Muscle layer of colon (tissue), 2 donors: ENCODE data around the gene OR2H2.
A peak's percentile ranks its signal among the peaks of the same experiment; 100 is the strongest.

Experiments used
- H3K27ac ChIP-seq: one replicate; pipeline ENCODE4 v1.7.0; 2013; ENCODE audit warnings: low read depth, mild to moderate bottlenecking, low read length, moderate library complexity
- H3K27me3 ChIP-seq, 2 donors: one replicate each; pipeline ENCODE4 v1.7.0; 2013; ENCODE audit warnings: low read length in 2 of 2, mild to moderate bottlenecking in 2 of 2; ENCODE audit not compliant: insufficient read depth in 2 of 2, control insufficient read depth in 1 of 2
- H3K36me3 ChIP-seq: one replicate; pipeline ENCODE4 v1.7.0; 2013; ENCODE audit warnings: mild to moderate bottlenecking, low read length; ENCODE audit not compliant: insufficient read depth
- H3K4me1 ChIP-seq: one replicate; pipeline ENCODE4 v1.7.0; 2013; ENCODE audit warnings: mild to moderate bottlenecking, low read length; ENCODE audit not compliant: insufficient read depth
- H3K4me3 ChIP-seq, 2 donors: one replicate each; pipeline ENCODE4 v1.7.0; 2013; ENCODE audit warnings: low read length in 2 of 2, low read depth in 1 of 2, mild to moderate bottlenecking in 1 of 2, moderate library complexity in 1 of 2
- H3K9ac ChIP-seq: one replicate; pipeline ENCODE4 v1.7.0; 2013; ENCODE audit warnings: low read length
- H3K9me3 ChIP-seq: one replicate; pipeline ENCODE4 v1.7.0; 2013; ENCODE audit warnings: mild to moderate bottlenecking, low read length
- donor health status: abdominal sarcoma.
- donor health status: Adenocarcinoma of cecum.

Gene OR2H2

DNA sequence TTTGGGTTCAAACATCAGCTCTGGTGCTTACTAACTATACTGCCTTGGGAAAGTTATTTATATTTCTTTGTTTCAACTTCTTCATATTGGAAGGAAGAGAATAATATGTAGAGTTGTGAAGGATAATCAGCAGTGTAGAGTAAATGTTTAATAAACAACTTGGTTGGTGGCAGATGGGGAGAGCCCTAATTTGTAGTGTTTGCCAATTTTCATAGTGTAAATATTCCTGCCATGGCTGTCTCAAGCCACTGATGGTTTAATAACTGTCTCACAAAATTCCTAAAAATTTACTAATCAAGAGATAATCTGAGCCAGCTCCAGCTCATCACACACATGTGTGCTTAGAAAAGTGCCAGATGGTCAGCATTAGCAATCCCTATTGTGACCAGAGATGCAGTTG, at the start of gene OR2H2:
TSS of gene OR2H2 (plus strand) at position 301 of the 400 bp plus-strand sequence. CDS start 2,824 bp downstream, outside the sequence.
- no peaks in the 10 kb centered on the region for H3K9me3 ChIP-seq
- H3K27me3 ChIP-seq: no peaks in the 10 kb centered on the region
- H3K36me3 ChIP-seq: no peaks in the 10 kb centered on the region
- H3K9ac ChIP-seq: no peak within 1 kb of the TSS
- no peak within 1 kb of the TSS for H3K27ac ChIP-seq
- no peak within 1 kb of the TSS for H3K4me3 ChIP-seq
- no peaks in the 10 kb centered on the region for H3K4me1 ChIP-seq

DNA sequence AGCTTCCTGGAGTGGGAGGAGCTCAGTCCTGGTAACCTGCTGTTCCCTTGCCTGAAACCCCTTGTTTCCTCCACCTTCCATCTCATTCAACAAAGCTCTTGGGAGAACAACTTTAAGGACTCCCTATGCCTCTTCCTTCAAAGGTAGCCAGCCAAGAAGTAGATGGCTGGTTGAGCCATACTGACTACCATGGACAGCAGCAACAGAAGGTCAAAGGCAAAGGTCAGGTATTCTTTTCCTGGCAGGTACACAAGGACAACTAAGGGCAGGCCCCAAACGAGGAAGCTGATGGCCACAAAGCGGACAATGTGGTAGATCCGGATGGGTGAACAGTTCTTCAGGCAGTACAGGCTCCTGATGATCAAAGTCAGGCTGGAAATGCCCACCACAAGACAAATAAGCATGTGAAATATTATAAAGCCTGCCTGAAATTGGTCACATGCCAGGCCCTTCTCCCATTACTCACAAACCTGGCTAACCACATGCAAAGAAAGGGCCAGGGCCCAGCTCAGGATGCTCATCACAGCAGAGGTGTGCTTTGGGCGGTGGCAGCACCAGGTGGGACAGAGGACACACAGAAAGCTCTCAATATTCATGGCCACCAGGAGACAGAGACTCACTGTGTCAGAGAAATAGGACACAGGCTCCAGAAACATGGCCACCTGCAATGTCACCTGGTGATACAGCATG, 47.1 kb upstream of the OR2H2 start:
- H3K36me3 ChIP-seq: no peaks in the 10 kb centered on the region
- H3K9me3 ChIP-seq: no peaks in the 10 kb centered on the region
- H3K9ac ChIP-seq: no peak overlapping the region
- no peaks in the 10 kb centered on the region for H3K4me1 ChIP-seq
- no peaks in the 10 kb centered on the region for H3K27me3 ChIP-seq
- H3K4me3 ChIP-seq: no peak overlapping the region
- H3K27ac ChIP-seq: no peak overlapping the region

DNA sequence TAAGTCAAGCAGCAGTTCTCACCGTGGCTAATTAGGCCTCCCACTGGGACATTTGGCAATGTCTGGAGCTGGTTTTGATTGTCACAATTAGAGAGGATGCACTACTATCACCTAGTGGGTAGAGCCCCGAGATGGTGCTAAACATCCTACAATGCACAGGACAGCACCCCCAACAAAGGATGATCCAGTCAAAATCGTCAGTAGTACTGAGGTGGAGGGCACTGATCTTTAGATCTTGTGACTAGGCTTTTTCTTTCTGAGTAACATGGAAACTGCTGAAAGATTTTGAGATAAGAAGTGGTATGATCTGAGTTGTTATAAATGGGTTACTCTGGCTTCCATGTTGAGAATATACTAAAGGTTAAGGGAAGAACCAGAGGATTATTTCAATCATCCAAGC, 37.3 kb upstream of the OR2H2 start:
- H3K27me3 ChIP-seq: no peaks in the 10 kb centered on the region
- no peaks in the 10 kb centered on the region for H3K4me1 ChIP-seq
- H3K27ac ChIP-seq: no peak overlapping the region
- no peak overlapping the region for H3K4me3 ChIP-seq
- H3K9ac ChIP-seq: no peak overlapping the region
- no peaks in the 10 kb centered on the region for H3K36me3 ChIP-seq
- H3K9me3 ChIP-seq: no peaks in the 10 kb centered on the region

DNA sequence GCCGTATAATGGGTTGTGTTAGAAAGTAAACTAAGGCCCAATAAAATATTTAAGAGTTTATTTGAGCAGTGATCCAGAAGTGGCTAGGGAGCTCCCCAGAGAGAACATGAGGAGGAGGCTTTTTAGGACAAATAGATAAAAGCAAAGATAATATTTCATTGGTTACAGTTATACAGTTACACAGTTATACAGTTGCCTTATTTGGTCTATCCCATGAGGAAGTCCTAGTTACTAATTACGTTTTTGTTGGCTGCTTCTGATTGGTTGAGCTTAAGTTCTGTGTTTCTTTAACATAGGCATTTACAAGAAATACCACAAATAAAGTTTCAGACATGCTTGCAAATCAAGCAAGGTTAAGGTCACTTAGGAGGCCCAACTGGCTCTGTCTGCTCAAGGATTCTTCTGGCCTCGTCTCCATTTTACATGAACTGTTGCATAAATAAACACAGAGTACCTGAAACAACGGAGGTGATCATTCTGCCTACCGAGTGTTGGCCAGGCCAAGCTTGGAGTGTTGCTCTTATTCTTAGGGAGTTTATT, 32.3 kb upstream of the OR2H2 start:
- H3K9me3 ChIP-seq: no peaks in the 10 kb centered on the region
- no peak overlapping the region for H3K9ac ChIP-seq
- peak overlapping the region; percentile 16 to 51 for H3K4me3 ChIP-seq
- peaks cover 15 to 16% of the 10 kb centered on the region in 2 donors for H3K27me3 ChIP-seq
- H3K4me1 ChIP-seq: no peaks in the 10 kb centered on the region
- no peak overlapping the region for H3K27ac ChIP-seq
- H3K36me3 ChIP-seq: no peaks in the 10 kb centered on the region

DNA sequence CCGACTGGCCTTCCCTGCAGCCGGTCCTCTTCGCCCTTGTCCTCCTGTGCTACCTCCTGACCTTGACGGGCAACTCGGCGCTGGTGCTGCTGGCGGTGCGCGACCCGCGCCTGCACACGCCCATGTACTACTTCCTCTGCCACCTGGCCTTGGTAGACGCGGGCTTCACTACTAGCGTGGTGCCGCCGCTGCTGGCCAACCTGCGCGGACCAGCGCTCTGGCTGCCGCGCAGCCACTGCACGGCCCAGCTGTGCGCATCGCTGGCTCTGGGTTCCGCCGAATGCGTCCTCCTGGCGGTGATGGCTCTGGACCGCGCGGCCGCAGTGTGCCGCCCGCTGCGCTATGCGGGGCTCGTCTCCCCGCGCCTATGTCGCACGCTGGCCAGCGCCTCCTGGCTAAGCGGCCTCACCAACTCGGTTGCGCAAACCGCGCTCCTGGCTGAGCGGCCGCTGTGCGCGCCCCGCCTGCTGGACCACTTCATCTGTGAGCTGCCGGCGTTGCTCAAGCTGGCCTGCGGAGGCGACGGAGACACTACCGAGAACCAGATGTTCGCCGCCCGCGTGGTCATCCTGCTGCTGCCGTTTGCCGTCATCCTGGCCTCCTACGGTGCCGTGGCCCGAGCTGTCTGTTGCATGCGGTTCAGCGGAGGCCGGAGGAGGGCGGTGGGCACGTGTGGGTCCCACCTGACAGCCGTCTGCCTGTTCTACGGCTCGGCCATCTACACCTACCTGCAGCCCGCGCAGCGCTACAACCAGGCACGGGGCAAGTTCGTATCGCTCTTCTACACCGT, 31.5 kb upstream of the OR2H2 start:
- Histone ChIP-seq H3K27ac (no peak overlapping the region), H3K4me3 (peak overlapping the region; percentile 16 to 51), H3K9me3 (no peaks in the 10 kb centered on the region), H3K36me3 (no peaks in the 10 kb centered on the region), H3K27me3 (peaks cover 15 to 16% of the 10 kb centered on the region in 2 donors), H3K9ac (no peak overlapping the region), H3K4me1 (no peaks in the 10 kb centered on the region)

DNA sequence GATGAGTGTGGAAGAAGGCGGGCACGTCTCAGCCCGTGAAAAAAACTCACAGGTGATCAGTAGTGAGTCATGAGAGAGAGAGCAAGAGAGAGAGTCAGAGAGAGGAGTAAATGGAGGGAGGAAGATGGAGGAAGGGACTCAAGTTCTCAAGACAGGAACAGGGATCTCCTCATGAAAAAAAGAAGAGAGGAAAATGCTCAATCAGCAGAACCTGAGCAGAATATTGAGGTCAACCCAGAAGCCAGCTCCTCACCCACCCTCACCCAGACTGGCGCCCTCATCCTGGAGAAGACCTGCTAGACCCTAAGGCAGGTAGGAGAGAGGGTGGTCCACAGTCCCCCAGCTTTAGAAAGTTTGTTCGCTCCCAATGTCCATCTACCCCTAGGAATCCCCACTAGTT, 30.2 kb upstream of the OR2H2 start:
- Histone ChIP-seq H3K9me3 (no peaks in the 10 kb centered on the region), H3K4me3 (no peak overlapping the region), H3K27ac (no peak overlapping the region), H3K36me3 (no peaks in the 10 kb centered on the region), H3K27me3 (peaks cover 15 to 16% of the 10 kb centered on the region in 2 donors), H3K9ac (no peak overlapping the region), H3K4me1 (no peaks in the 10 kb centered on the region)

DNA sequence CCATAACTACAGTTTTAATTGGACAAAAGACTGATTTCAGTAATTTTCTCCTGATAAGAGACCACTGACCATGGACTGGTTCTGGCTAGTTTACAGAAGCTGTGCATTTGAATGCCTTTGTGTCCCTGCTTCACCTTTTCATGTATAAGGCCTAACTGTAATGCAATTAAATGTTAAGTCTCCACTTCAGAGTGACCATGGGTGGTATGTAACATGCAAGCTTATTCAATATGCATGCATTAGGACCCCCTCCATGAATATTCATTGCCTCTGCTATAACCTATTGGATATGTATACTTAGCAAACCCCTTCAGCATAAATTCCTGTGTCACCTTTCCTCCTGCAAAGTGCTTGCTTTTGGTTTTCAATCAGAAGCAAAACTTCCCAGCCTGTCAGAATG, 27.6 kb upstream of the OR2H2 start:
- Histone ChIP-seq H3K4me1 (no peaks in the 10 kb centered on the region), H3K27me3 (peaks cover 15 to 16% of the 10 kb centered on the region in 2 donors), H3K4me3 (no peak overlapping the region), H3K27ac (no peak overlapping the region), H3K9me3 (no peaks in the 10 kb centered on the region), H3K9ac (no peak overlapping the region), H3K36me3 (no peaks in the 10 kb centered on the region)

DNA sequence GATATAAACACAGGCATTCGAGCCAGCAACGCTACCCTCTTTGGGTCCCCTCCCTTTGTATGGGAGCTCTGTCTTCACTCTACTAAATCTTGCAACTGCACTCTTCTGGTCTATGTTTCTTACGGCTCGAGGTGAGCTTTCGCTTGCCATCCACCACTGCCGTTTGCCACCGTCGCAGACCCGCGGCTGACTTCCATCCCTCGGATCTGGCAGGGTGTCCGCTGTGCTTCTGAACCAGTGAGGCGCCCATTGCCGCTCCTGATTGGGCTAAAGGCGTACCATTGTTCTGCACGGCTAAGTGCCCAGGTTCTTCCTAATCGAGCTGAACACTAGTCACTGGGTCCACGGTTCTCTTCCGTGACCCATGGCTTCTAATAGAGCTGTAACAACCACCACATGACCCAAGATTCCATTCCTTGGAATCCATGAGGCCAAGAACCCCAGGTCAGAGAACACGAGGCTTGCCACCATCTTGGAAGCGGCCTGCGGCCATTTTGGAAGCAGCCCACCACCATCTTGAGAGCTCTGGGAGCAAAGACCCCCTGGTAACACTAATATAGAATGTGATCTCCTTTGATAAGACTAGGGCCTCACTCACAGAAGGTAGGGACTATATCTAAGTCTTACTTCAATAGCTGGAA, 26.4 kb upstream of the OR2H2 start:
- Histone ChIP-seq H3K36me3 (no peaks in the 10 kb centered on the region), H3K27ac (no peak overlapping the region)

DNA sequence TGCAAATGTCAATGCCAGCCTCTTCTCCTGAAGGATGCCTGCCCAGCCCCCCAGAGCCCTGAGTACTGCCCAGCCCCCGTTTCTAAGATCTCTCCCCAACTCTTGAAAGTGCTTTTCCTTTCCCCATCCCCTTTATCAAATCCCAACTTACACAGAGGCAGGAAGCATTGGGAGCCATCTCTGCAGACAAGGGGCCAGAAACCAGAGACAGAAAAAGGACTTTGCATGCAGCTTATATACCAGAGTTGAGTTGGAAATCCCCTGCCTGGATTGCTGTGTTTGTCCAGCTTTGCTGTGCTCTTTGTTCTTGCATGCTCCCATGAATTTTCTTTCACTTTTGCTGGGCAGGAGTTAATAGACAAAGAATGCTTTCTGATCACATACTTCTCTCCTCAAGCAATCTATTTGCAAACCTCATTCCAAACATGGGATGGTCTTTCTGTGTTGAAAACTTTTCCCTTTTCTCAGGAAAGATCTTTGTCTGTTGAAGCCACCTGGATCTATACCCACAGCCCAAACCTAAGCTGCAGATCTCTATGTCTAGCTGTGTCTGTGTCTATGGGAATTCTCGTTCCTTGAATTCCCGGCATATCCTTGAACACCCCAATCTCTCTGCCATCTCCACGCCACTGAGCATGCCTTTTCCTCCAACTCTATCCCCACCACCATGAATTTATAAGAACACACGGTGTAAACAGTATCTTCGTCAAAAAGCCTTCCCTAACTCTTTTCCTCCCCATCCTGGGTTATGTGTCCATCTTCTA, 25.2 kb upstream of the OR2H2 start, which contains the start of gene UBD:
TSS of gene UBD (minus strand) at position 209 of the 764 bp plus-strand sequence. CDS start at position 178, 31 bp downstream.
- Histone ChIP-seq H3K27ac (no peak within 1 kb of the TSS), H3K9ac (no peak within 1 kb of the TSS), H3K4me1 (no peaks in the 10 kb centered on the region), H3K27me3 (peaks cover 4% of the 10 kb centered on the region in 2 donors), H3K9me3 (no peaks in the 10 kb centered on the region), H3K36me3 (no peaks in the 10 kb centered on the region), H3K4me3 (no peak within 1 kb of the TSS)

More for the DNA sequence above, 26.4 kb upstream of the OR2H2 start:
- H3K4me1 ChIP-seq: no peaks in the 10 kb centered on the region
- peaks cover 10 to 15% of the 10 kb centered on the region in 2 donors for H3K27me3 ChIP-seq
- H3K9ac ChIP-seq: no peak overlapping the region
- no peak overlapping the region for H3K4me3 ChIP-seq
- H3K9me3 ChIP-seq: no peaks in the 10 kb centered on the region

DNA sequence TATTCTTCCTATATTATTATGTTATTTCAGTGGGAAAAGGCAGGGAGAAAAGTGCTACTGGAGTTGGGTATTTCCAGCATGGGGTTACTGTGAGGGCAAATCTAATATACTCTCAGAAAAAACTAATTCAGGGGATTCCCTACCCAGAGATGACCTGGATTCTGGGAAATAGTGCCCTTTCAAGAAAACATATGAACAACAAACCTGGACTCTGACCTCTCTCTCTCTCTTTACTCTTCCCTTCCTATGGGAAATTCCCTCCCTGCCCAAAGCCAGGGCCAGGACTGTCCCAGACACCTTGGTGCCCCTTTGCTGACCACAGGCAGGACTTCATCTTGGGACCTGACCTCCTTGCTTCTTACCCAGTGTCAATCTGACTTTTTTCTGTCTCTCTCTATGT, 23.8 kb upstream of the OR2H2 start:
- no peaks in the 10 kb centered on the region for H3K9me3 ChIP-seq
- H3K27me3 ChIP-seq: no peaks in the 10 kb centered on the region
- H3K27ac ChIP-seq: no peak overlapping the region
- H3K4me1 ChIP-seq: no peaks in the 10 kb centered on the region
- no peak overlapping the region for H3K4me3 ChIP-seq
- H3K9ac ChIP-seq: no peak overlapping the region
- no peaks in the 10 kb centered on the region for H3K36me3 ChIP-seq
